Measurements from ENCODE around the gene SLC13A1. TPM values are rescaled to one million over a fixed set of nuclear protein-coding genes. Genes with fewer than 3 reads are reported as not detected.

The SLC13A1 gene
- total RNA-seq (not detected), polyA plus RNA-seq (not detected)
- long read RNA-seq, donor 1: 0 reads
- long read RNA-seq, donor 2: 0 reads
- long read RNA-seq, donor 3: 0 reads
- long read RNA-seq, donor 4: 0 reads
- long read RNA-seq, donor 5: 0 reads

GRCh38 chr7:123199883-123200282 lies at the start of gene SLC13A1:
Gene SLC13A1, minus strand, starts transcription at chr7:123199969. Its CDS starts 23 bp downstream, at chr7:123199946.
- no peak within 1 kb of the TSS for H3K9ac ChIP-seq (ENCODE audit: insufficient read depth in 1 of 2, low read length in 2 of 2)

GRCh38 chr7:123244768-123245167 lies 45.0 kb upstream of the SLC13A1 start:
- H3K36me3 ChIP-seq (ENCODE audit: control insufficient read depth in 4 of 4, insufficient read depth in 4 of 4, low read length in 4 of 4): no peaks in the 10 kb centered on the region
- H3K4me3 ChIP-seq: no peak overlapping the region
- 68 to 77% methylated on average over 1 of the region's 1 CpG for WGBS, 2 donors
- H3K9ac ChIP-seq (ENCODE audit: insufficient read depth in 1 of 2, low read length in 2 of 2): no peak overlapping the region
- TF ChIP-seq CTCF (IDR thresholded peaks at IDR 0.05; ENCODE audit: control extremely low read depth, extremely low read depth): no peak
- no peaks in the 10 kb centered on the region for H3K4me1 ChIP-seq (ENCODE audit: control insufficient read depth in 5 of 5, insufficient read depth in 5 of 5, low read length in 5 of 5)
- H3K27me3 ChIP-seq (ENCODE audit: control insufficient read depth in 3 of 3, insufficient read depth in 3 of 3, low read length in 2 of 3): no peaks in the 10 kb centered on the region
- H3K9me3 ChIP-seq (ENCODE audit: control insufficient read depth in 4 of 4, insufficient read depth in 3 of 4, low read length in 3 of 4): no peaks in the 10 kb centered on the region
- DNase-seq (no peak), ATAC-seq (ENCODE audit: insufficient read depth, low FRiP score) (no peak)
- H3K27ac ChIP-seq (ENCODE audit: low read depth in 1 of 2, low read length in 1 of 2): no peak overlapping the region

More at GRCh38 chr7:123199883-123200282, at the start of gene SLC13A1:
- WGBS, 2 donors: 91 to 92% methylated on average over 4 of the region's 4 CpGs
- Histone ChIP-seq H3K36me3 (ENCODE audit: control insufficient read depth in 4 of 4, insufficient read depth in 4 of 4, low read length in 4 of 4) (no peaks in the 10 kb centered on the region), H3K4me1 (ENCODE audit: control insufficient read depth in 5 of 5, insufficient read depth in 5 of 5, low read length in 5 of 5) (no peaks in the 10 kb centered on the region), H3K9me3 (ENCODE audit: control insufficient read depth in 4 of 4, insufficient read depth in 3 of 4, low read length in 3 of 4) (no peaks in the 10 kb centered on the region), H3K27ac (ENCODE audit: low read depth in 1 of 2, low read length in 1 of 2) (no peak within 1 kb of the TSS), H3K27me3 (ENCODE audit: control insufficient read depth in 3 of 3, insufficient read depth in 3 of 3, low read length in 2 of 3) (no peaks in the 10 kb centered on the region), H3K4me3 (no peak within 1 kb of the TSS)
- ATAC-seq (ENCODE audit: insufficient read depth, low FRiP score): no peak
- no peak for DNase-seq
- TF ChIP-seq CTCF (IDR thresholded peaks at IDR 0.05; ENCODE audit: control extremely low read depth, extremely low read depth): no peak

GRCh38 chr7:123242467-123243092 lies 42.8 kb upstream of the SLC13A1 start:
- Histone ChIP-seq H3K36me3 (ENCODE audit: control insufficient read depth in 4 of 4, insufficient read depth in 4 of 4, low read length in 4 of 4) (no peaks in the 10 kb centered on the region), H3K4me1 (ENCODE audit: control insufficient read depth in 5 of 5, insufficient read depth in 5 of 5, low read length in 5 of 5) (no peaks in the 10 kb centered on the region), H3K9ac (ENCODE audit: insufficient read depth in 1 of 2, low read length in 2 of 2) (no peak overlapping the region), H3K4me3 (no peak overlapping the region), H3K27ac (ENCODE audit: low read depth in 1 of 2, low read length in 1 of 2) (no peak overlapping the region), H3K9me3 (ENCODE audit: control insufficient read depth in 4 of 4, insufficient read depth in 3 of 4, low read length in 3 of 4) (no peaks in the 10 kb centered on the region), H3K27me3 (ENCODE audit: control insufficient read depth in 3 of 3, insufficient read depth in 3 of 3, low read length in 2 of 3) (no peaks in the 10 kb centered on the region)
- TF ChIP-seq CTCF (IDR thresholded peaks at IDR 0.05; ENCODE audit: control extremely low read depth, extremely low read depth): no peak
- 47 to 54% methylated on average over 5 of the region's 5 CpGs for WGBS, 2 donors
- no peak for ATAC-seq (ENCODE audit: insufficient read depth, low FRiP score)
- DNase-seq: no peak
